SK-N-SH treated with all-trans-retinoic acid at 6 μM for 48 hours (cell line): Measurements from ENCODE around the gene C3orf18.

Source experiments
- ATAC-seq: fragments of 200-7000 bp; cut with Tn5 transposase; 3 replicates; pipeline ENCODE4 v1.9.1; 2020; ENCODE audit warnings: mild to moderate bottlenecking, moderate library complexity
- ARNTL ChIP-seq: fragments of 450-650 bp; formaldehyde crosslinking; IDR thresholded peaks from 2 replicates; pipeline ENCODE4 v1.5.0; 2020; ENCODE audit warnings: low read depth, mild to moderate bottlenecking, moderate library complexity, borderline replicate concordance
- BACH2 ChIP-seq: fragments of 250-450 bp; sonication (Bioruptor Pico); IDR thresholded peaks from 2 replicates; pipeline ENCODE4 v1.9.0; 2021; ENCODE audit warnings: mild to moderate bottlenecking, borderline replicate concordance
- CREB5 ChIP-seq: fragments of 250-450 bp; sonication (Bioruptor Pico); IDR thresholded peaks from 2 replicates; pipeline ENCODE4 v1.5.1; 2020; ENCODE audit warnings: low read depth, mild to moderate bottlenecking, moderate library complexity
- CSDC2 ChIP-seq: fragments of 250-450 bp; sonication (Bioruptor Pico); IDR thresholded peaks from 2 replicates; pipeline ENCODE4 v1.5.0; 2020; ENCODE audit warnings: mild to moderate bottlenecking, moderate library complexity
- ESRRG ChIP-seq: fragments of 250-450 bp; sonication (Bioruptor Pico); IDR thresholded peaks from 2 replicates; pipeline ENCODE4 v1.6.1; 2021; ENCODE audit warnings: mild to moderate bottlenecking
- GLIS3 ChIP-seq: fragments of 250-450 bp; sonication (Bioruptor Pico); IDR thresholded peaks from 2 replicates; pipeline ENCODE4 v1.5.0; 2020; ENCODE audit warnings: mild to moderate bottlenecking, moderate library complexity
- ISL1 ChIP-seq: fragments of 250-450 bp; sonication (Bioruptor Pico); IDR thresholded peaks from 2 replicates; pipeline ENCODE4 v2.1.2; 2022; ENCODE audit warnings: mild to moderate bottlenecking, moderate library complexity
- OSR1 ChIP-seq: fragments of 250-450 bp; sonication (Bioruptor Pico); IDR thresholded peaks from 2 replicates; pipeline ENCODE4 v1.8.0; 2022; ENCODE audit warnings: moderate library complexity, mild to moderate bottlenecking, inconsistent platforms
- PATZ1 ChIP-seq: fragments of 250-450 bp; sonication (Bioruptor Pico); IDR thresholded peaks from 2 replicates; pipeline ENCODE4 v1.8.0; 2020; ENCODE audit warnings: mild to moderate bottlenecking, moderate library complexity, borderline replicate concordance
- POU6F1 ChIP-seq: fragments of 250-450 bp; sonication (Bioruptor Pico); IDR thresholded peaks from 2 replicates; pipeline ENCODE4 v1.8.0; 2021; ENCODE audit warnings: low read depth, mild to moderate bottlenecking, moderate library complexity, borderline replicate concordance
- PPARA ChIP-seq: fragments of 250-450 bp; sonication (Bioruptor Pico); IDR thresholded peaks from 2 replicates; pipeline ENCODE4 v1.5.0; 2020; ENCODE audit warnings: mild to moderate bottlenecking, borderline replicate concordance
- RARB ChIP-seq: fragments of 250-450 bp; sonication (Bioruptor Pico); IDR thresholded peaks from 2 replicates; pipeline ENCODE4 v1.8.0; 2021; ENCODE audit warnings: mild to moderate bottlenecking, moderate library complexity
- SNAI2 ChIP-seq: fragments of 250-450 bp; sonication (Bioruptor Pico); IDR thresholded peaks from 2 replicates; pipeline ENCODE4 v1.5.0; 2020; ENCODE audit warnings: mild to moderate bottlenecking, moderate library complexity
- TCF4 ChIP-seq: fragments of 250-450 bp; sonication (Bioruptor Pico); IDR thresholded peaks from 2 replicates; pipeline ENCODE4 v1.8.0; 2021; ENCODE audit warnings: mild to moderate bottlenecking, moderate library complexity, borderline replicate concordance
- TOX ChIP-seq: fragments of 250-450 bp; sonication (Bioruptor Pico); IDR thresholded peaks from 2 replicates; pipeline ENCODE4 v1.8.0; 2021; ENCODE audit warnings: mild to moderate bottlenecking, moderate library complexity, borderline replicate concordance
- ZC3H10 ChIP-seq: fragments of 250-450 bp; sonication (Bioruptor Pico); IDR thresholded peaks from 2 replicates; pipeline ENCODE4 v1.5.1; 2021; ENCODE audit warnings: mild to moderate bottlenecking, moderate library complexity
- ZFP3 ChIP-seq: fragments of 250-450 bp; sonication (Bioruptor Pico); IDR thresholded peaks from 2 replicates; pipeline ENCODE4 v1.5.0; 2020; ENCODE audit warnings: mild to moderate bottlenecking, moderate library complexity
- ZFP30 ChIP-seq: fragments of 450-650 bp; formaldehyde crosslinking; IDR thresholded peaks from 2 replicates; pipeline ENCODE4 v1.5.0; 2022; ENCODE audit warnings: mild to moderate bottlenecking, moderate library complexity
- ZNF565 ChIP-seq: fragments of 450-650 bp; formaldehyde crosslinking; conservative IDR thresholded peaks from 2 replicates; pipeline ENCODE4 v1.5.0; 2020; ENCODE audit warnings: low read depth, mild to moderate bottlenecking, moderate library complexity
- ZNF70 ChIP-seq: fragments of 450-650 bp; formaldehyde crosslinking; IDR thresholded peaks from 2 replicates; pipeline ENCODE4 v1.5.0; 2020; ENCODE audit warnings: mild to moderate bottlenecking, moderate library complexity
- ZNF8 ChIP-seq: fragments of 450-650 bp; formaldehyde crosslinking; IDR thresholded peaks from 2 replicates; pipeline ENCODE4 v1.5.0; 2020; ENCODE audit warnings: mild to moderate bottlenecking, moderate library complexity

C3orf18 gene

GRCh38 chr3:50532062-50532705 is 35.4 kb downstream of the C3orf18 start:
- ATAC-seq: peak; percentile 26; the same call in 1 of the 3 replicates
- TF ChIP-seq ARNTL: no peak
- no peak for TF ChIP-seq PPARA (CRISPR knock-in tag)
- no peak for TF ChIP-seq ESRRG (CRISPR knock-in tag)
- TF ChIP-seq ZFP3 (CRISPR knock-in tag): no peak
- TF ChIP-seq ZNF565 (CRISPR knock-in tag): no peak
- no peak for TF ChIP-seq TCF4 (CRISPR knock-in tag)
- TF ChIP-seq ZNF70 (CRISPR knock-in tag): no peak
- TF ChIP-seq, all 23 proteins: peak for 0

- no peak for ATAC-seq
- TF ChIP-seq CREB5 (no peak), ZFP30 (CRISPR knock-in tag) (no peak), PATZ1 (no peak), ISL1 (CRISPR knock-in tag) (no peak), OSR1 (CRISPR knock-in tag) (no peak), ESRRG (CRISPR knock-in tag) (no peak), CSDC2 (CRISPR knock-in tag) (no peak), TOX (no peak), PPARA (CRISPR knock-in tag) (no peak)
These were observed 36.3 kb downstream of the C3orf18 start for GRCh38 chr3:50531201-50531600.

GRCh38 chr3:50530001-50530970 is 37.3 kb downstream of the C3orf18 start:
- no peak for ATAC-seq
- TF ChIP-seq TOX: no peak
- TF ChIP-seq, all 23 proteins: peak for 0

GRCh38 chr3:50525987-50526386 is 41.6 kb downstream of the C3orf18 start:
- peak; percentile 61 for ATAC-seq
- TF ChIP-seq ZFP30 (CRISPR knock-in tag) (no peak), RARB (CRISPR knock-in tag) (no peak), ARNTL (no peak), ZNF8 (no peak), POU6F1 (no peak), TCF4 (CRISPR knock-in tag) (no peak), PPARA (CRISPR knock-in tag) (no peak), BACH2 (CRISPR knock-in tag) (no peak), ISL1 (CRISPR knock-in tag) (no peak), ZFP3 (CRISPR knock-in tag) (no peak), OSR1 (CRISPR knock-in tag) (no peak)

- no peak for ATAC-seq
- TF ChIP-seq CSDC2 (CRISPR knock-in tag) (no peak), GLIS3 (no peak), ZNF70 (CRISPR knock-in tag) (no peak), ZFP30 (CRISPR knock-in tag) (no peak), CREB5 (no peak), ZFP3 (CRISPR knock-in tag) (no peak), OSR1 (CRISPR knock-in tag) (no peak), ESRRG (CRISPR knock-in tag) (no peak), PATZ1 (no peak), ZNF565 (CRISPR knock-in tag) (no peak), SNAI2 (CRISPR knock-in tag) (no peak), BACH2 (CRISPR knock-in tag) (no peak), PPARA (CRISPR knock-in tag) (no peak), ZC3H10 (CRISPR knock-in tag) (no peak), TCF4 (CRISPR knock-in tag) (no peak)
These were observed 42.2 kb downstream of the C3orf18 start for GRCh38 chr3:50525191-50525910.
